Muscle layer of duodenum (tissue), 2 donors: ENCODE measurements around the gene TSPAN4.

Source experiments
- H3K27ac ChIP-seq: one replicate; pipeline ENCODE4 v1.7.0; 2013; ENCODE audit warnings: mild to moderate bottlenecking, low read length
- H3K27me3 ChIP-seq: one replicate; pipeline ENCODE4 v1.7.0; 2013; ENCODE audit warnings: low read depth, mild to moderate bottlenecking, control low read depth, low read length
- H3K36me3 ChIP-seq, 2 donors: one replicate each; pipeline ENCODE4 v1.7.0; 2013; ENCODE audit warnings: low read length in 2 of 2, control low read depth in 1 of 2, mild to moderate bottlenecking in 1 of 2; ENCODE audit not compliant: insufficient read depth in 2 of 2, control insufficient read depth in 1 of 2
- H3K4me1 ChIP-seq, 2 donors: one replicate each; pipeline ENCODE4 v1.7.0; 2013; ENCODE audit warnings: low read length in 2 of 2, mild to moderate bottlenecking in 2 of 2, control low read depth in 1 of 2, moderate library complexity in 1 of 2; ENCODE audit not compliant: insufficient read depth in 2 of 2, control insufficient read depth in 1 of 2
- H3K4me3 ChIP-seq, 2 donors: one replicate each; pipeline ENCODE4 v1.7.0; 2013; ENCODE audit warnings: low read length in 2 of 2, low read depth in 1 of 2, mild to moderate bottlenecking in 1 of 2
- H3K9me3 ChIP-seq, 2 donors: one replicate each; pipeline ENCODE4 v1.7.0; 2013; ENCODE audit warnings: low read length in 2 of 2, control low read depth in 1 of 2, mild to moderate bottlenecking in 1 of 2; ENCODE audit not compliant: control insufficient read depth in 1 of 2
- donor health status: healthy.

Gene TSPAN4

DNA sequence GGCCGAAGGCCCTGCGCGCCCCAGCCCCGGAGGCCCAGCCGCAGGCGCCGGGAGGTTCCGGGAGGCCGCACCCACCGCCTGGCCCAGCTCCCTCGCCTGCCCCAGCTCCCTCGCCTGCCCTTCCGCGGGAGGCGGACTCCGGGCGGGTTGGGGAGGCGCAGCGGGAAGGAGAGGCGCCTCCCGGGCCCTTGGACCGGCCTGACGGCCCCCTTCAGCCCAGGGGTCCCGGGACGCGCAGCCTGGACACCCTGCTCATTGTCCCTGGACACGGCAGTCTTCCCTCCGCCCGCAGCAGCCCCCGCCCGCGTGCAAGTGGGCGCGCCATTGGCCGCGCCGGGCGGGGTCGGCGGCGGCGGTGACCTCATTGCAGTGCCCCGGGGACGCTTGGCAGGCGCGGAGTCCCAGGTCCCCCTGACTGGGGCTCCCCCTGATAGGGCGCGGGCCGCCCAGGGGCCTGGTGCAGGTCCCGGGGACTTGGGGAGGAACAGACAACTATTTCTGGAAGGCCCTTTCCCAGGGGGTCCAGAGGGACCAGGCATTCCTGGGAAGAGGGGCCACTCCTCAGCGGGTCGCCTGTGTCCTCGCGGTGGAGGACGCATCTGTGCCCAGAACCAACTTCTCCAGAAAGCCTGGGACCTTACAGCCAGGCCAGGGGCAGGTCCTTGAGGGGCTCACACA is 9.4 kb upstream of the TSPAN4 start:
- no peaks in the 10 kb centered on the region for H3K27me3 ChIP-seq
- no peaks in the 10 kb centered on the region for H3K9me3 ChIP-seq
- H3K36me3 ChIP-seq = peaks cover 4 to 20% of the 10 kb centered on the region in 2 donors
- H3K4me1 ChIP-seq = peaks cover 0 to 62% of the 10 kb centered on the region in 2 donors
- H3K4me3 ChIP-seq = peak overlapping the region; percentile 60 to 77
- peak overlapping the region; percentile 85 for H3K27ac ChIP-seq

DNA sequence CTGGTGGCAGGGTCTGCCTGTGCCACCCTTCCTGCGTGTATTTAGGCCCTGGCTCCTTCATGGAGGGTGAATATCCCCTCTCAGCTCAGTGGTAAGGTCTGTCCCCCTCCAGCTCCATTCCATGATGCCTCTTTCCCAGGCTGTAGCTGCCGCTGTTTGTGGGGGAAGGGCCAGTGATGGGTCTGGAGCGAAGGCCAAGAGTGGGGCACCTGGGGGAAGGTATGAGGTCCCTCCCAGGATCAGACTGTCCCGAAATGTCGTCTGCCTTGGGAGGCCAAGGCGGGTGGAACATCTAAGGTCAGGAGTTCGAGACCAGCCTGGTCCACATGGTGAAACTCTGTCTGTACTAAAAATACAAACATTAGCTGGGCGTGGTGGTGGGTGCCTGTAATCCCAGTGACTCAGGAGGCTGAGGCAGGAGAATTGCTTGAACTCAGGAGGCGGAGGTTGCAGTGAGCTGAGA is 8.8 kb upstream of the TSPAN4 start:
- Histone ChIP-seq H3K4me1 (peaks cover 0 to 60% of the 10 kb centered on the region in 2 donors), H3K9me3 (no peaks in the 10 kb centered on the region), H3K36me3 (peaks cover 4 to 27% of the 10 kb centered on the region in 2 donors), H3K27me3 (no peaks in the 10 kb centered on the region), H3K4me3 (peak overlapping the region; percentile 60 to 77), H3K27ac (peak overlapping the region; percentile 85)

DNA sequence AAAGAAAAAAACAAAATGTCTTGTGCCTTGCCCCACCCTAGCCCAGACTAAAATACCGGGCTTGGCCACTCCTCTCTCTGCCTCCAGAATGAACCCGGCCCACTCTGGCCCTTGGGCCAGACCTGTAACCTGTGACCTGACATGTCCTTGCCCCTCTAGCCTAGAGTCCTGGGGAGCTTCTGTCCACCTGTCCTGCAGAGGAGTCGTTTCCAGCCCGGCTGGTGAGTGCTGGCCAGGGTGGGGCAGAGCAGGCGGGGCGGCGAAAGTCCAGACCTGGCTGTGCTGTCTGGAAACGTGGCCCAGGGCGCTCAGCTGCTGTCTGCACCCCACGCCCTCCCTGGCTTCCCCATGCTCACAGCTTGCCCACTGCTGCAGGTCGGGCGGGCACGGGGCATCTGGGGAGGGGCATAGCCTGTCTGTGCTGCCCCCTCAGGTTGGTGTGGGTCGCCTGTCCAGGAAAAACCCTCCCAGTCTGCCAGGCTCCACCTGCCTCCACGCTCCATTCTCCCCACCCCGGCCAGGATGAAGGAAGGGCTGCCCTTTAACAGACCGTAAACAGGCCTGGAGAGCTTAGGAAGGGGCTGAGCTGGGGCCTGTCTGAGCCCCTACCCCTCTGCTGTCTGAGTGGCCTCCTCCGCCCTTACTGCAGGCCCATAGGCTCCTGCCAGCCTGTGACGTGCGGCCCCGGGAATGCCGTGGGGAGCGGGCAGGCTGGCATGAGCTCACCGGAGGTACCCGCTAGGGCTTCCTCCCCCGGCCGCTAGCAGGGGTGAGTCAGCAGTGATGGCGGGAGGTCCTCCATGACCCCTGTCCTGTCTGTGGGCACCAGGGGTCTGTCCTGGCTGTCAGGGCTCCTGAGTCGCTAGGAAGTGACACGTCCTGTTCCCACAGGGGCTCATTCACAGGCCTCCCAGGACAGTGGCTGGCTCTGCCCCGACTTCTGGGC is 8.0 kb upstream of the TSPAN4 start:
- Histone ChIP-seq H3K36me3 (peaks cover 6 to 34% of the 10 kb centered on the region in 2 donors), H3K27ac (peak overlapping the region; percentile 85), H3K9me3 (no peaks in the 10 kb centered on the region), H3K4me3 (peak overlapping the region; percentile 26 to 77), H3K27me3 (no peaks in the 10 kb centered on the region), H3K4me1 (peaks cover 0 to 57% of the 10 kb centered on the region in 2 donors)

DNA sequence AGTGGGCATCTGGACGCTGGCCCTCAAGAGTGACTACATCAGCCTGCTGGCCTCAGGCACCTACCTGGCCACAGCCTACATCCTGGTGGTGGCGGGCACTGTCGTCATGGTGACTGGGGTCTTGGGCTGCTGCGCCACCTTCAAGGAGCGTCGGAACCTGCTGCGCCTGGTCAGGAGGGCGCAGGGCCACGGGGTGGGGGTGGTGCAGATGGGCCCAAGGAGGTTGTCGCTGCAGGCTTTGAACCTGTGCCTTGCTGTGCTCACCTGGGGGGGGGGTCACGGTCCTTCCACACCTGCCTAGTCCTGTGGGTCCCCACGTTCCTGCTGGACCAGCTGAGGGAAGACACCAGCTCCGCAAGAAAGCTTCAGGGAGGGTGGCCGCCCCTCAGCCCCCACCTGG is 6.4 kb upstream of the TSPAN4 start:
- Histone ChIP-seq H3K9me3 (no peaks in the 10 kb centered on the region), H3K4me1 (peaks cover 7 to 55% of the 10 kb centered on the region in 2 donors), H3K27ac (no peak overlapping the region), H3K4me3 (no peak overlapping the region), H3K36me3 (peaks cover 10 to 46% of the 10 kb centered on the region in 2 donors), H3K27me3 (no peaks in the 10 kb centered on the region)

DNA sequence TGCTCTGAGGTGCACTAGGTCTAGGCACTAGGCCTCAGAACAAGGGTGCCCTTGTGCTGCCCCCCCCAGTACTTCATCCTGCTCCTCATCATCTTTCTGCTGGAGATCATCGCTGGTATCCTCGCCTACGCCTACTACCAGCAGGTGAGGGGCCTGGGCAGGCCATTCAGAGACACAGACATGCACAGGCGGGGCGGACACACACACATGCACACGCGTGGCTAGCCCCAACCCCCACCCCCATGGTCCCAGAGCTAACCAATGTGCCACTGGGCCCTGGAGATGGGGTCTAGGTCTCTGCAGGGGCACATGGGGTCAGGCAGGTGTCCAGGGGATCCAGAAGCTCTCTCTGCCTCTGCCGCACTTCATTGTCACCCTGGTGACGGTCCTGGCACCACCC is 6.0 kb upstream of the TSPAN4 start:
- H3K36me3 ChIP-seq = peaks cover 10 to 46% of the 10 kb centered on the region in 2 donors
- H3K9me3 ChIP-seq = no peaks in the 10 kb centered on the region
- H3K4me3 ChIP-seq = no peak overlapping the region
- no peak overlapping the region for H3K27ac ChIP-seq
- peaks cover 8 to 55% of the 10 kb centered on the region in 2 donors for H3K4me1 ChIP-seq
- H3K27me3 ChIP-seq = no peaks in the 10 kb centered on the region

DNA sequence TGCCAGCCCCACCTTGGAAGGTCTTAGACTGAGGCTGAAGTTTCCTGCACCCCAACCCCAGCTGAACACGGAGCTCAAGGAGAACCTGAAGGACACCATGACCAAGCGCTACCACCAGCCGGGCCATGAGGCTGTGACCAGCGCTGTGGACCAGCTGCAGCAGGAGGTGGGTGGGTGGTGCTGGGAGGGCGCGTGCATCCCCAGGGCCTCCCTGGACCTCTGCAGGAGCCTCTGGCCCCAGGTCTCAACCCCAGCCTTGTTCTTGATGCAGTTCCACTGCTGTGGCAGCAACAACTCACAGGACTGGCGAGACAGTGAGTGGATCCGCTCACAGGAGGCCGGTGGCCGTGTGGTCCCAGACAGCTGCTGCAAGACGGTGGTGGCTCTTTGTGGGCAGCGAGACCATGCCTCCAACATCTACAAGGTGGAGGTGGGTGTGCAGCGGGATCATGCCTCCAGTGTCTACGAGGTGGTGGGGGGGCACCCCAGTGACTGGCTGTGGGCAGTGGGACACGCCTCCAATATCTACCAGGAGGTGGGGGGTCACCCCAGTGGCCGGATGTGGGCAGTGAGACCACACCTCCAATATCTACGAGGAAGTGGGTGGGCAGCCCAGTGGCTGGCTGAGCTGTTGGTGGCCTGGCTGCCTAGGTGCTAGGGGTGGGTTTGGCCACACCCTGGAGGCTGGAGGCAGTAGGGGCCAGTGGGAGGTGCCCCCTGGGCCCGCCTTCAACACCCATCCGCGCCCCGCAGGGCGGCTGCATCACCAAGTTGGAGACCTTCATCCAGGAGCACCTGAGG is 5.3 kb upstream of the TSPAN4 start:
- Histone ChIP-seq H3K4me1 (peaks cover 8 to 48% of the 10 kb centered on the region in 2 donors), H3K9me3 (no peaks in the 10 kb centered on the region), H3K27ac (no peak overlapping the region), H3K4me3 (no peak overlapping the region), H3K27me3 (no peaks in the 10 kb centered on the region), H3K36me3 (peaks cover 10 to 46% of the 10 kb centered on the region in 2 donors)

DNA sequence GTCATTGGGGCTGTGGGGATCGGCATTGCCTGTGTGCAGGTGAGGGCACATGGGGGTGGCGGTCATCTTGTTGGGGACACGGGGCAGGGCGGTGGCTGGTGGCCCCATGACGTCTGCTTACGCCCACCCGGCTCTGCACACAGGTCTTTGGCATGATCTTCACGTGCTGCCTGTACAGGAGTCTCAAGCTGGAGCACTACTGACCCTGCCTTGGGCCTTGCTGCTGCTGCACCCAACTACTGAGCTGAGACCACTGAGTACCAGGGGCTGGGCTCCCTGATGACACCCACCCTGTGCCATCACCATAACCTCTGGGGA is 4.7 kb upstream of the TSPAN4 start:
- peaks cover 10 to 46% of the 10 kb centered on the region in 2 donors for H3K36me3 ChIP-seq
- no peak overlapping the region for H3K27ac ChIP-seq
- H3K4me1 ChIP-seq = peaks cover 8 to 46% of the 10 kb centered on the region in 2 donors
- no peaks in the 10 kb centered on the region for H3K27me3 ChIP-seq
- H3K4me3 ChIP-seq = no peak overlapping the region
- no peaks in the 10 kb centered on the region for H3K9me3 ChIP-seq

DNA sequence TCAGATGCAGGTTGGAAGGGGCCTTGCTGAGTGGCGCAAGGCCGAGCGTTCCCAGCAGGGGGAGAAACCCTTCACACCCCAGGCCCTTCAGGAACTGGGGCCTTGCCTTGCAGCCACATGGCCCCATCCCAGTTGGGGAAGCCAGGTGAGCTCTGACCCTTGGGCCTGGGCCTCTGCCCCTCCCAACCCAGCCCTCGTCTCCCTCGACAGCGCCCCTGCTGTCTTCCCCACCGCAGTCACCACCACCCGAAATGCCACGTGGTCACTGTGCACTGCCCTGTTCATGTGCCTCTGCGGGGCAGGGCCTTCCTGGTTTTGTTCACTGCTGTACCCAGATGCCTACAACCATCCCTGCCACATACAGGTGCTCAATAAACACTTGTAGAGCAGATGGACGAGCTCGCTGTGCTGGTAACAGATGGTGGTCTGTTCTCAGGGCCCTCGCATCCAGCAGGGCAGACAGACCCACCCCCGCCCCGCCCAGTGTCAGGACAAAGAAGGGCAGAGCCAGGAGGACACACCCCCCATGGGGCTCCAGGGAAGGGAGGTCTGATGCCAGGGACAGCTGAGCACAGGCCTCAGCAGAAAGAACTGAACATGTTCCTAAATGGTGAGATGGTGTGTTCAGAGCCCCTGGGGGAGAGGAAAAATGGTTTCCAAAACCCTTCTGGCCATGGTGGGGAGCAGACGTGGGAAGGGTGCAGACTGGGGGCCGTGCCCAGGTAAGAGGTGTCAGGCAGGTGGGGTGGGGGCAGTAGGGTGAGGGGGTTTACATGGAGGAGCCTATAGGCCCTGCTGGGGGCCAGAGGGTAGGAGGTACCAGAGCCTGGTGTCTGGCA is 4.0 kb upstream of the TSPAN4 start:
- Histone ChIP-seq H3K4me1 (peaks cover 8 to 47% of the 10 kb centered on the region in 2 donors), H3K4me3 (no peak overlapping the region), H3K27me3 (no peaks in the 10 kb centered on the region), H3K27ac (no peak overlapping the region), H3K36me3 (peaks cover 10 to 46% of the 10 kb centered on the region in 2 donors), H3K9me3 (no peaks in the 10 kb centered on the region)

DNA sequence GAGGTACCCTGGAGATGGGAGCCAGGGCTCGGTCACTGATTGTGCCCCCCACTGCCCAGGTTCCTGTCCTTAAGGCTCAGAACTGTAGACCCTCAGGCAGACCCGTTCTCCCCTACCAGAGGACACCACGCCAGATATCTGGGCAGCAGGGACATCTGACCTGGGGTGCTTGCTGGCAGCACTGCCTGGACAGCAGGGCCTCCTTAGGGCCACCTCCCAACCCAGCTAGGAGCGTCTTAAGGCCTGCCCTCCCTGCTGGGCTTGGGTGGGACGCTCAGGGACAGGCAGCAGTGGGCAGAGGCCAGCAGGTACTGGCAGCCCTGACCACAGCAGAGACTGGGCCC is 3.4 kb upstream of the TSPAN4 start:
- Histone ChIP-seq H3K27me3 (no peaks in the 10 kb centered on the region), H3K36me3 (peaks cover 10 to 46% of the 10 kb centered on the region in 2 donors), H3K4me3 (no peak overlapping the region), H3K27ac (no peak overlapping the region), H3K9me3 (no peaks in the 10 kb centered on the region), H3K4me1 (peaks cover 8 to 48% of the 10 kb centered on the region in 2 donors)

DNA sequence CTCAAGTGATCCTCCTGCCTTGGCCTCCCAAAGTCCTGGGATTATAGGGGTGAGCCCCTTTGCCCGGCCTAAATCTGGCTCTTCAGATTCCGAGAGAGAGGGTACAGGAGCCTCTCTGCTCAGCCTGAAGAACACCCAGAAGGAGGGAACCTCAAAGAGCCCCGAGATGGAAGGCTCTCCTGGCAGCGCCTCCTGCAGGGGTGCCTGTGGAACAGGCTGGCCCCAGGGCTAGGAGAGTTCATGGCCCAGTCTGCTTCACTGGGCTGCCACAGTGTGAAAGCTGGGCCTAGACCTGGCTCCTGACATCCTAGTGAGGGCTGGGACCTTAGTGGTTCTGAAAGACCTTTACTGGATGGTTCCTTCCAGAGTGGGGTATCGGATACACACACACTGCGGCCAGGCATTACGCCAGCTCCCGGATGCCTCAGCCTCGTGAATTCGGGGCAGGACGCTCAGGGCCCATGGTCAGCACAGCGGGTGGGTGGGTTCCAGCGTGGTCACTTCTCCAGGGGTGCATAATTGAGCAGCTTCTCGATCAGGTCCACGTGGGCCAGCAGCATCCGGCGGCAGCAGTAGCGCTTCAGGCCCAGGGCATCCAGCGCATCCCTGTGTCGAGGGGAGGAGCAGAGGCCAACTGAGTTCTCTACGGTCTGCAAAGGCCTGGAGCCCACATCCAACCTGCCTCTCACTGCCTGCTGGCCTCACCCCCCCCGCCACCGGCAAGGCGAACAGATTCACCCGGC is 2.6 kb upstream of the TSPAN4 start:
- H3K27ac ChIP-seq = no peak overlapping the region
- H3K9me3 ChIP-seq = no peaks in the 10 kb centered on the region
- H3K4me1 ChIP-seq = peaks cover 11 to 48% of the 10 kb centered on the region in 2 donors
- peak overlapping the region in 1 of 2 donors; percentile 99 for H3K4me3 ChIP-seq
- no peaks in the 10 kb centered on the region for H3K27me3 ChIP-seq
- peaks cover 10 to 46% of the 10 kb centered on the region in 2 donors for H3K36me3 ChIP-seq
